ENCODE measurements around the gene ZNF724.

GRCh38 chr19:23190341-23190740 is 59.9 kb downstream of the ZNF724 start:
- TF ChIP-seq SUZ12 (IDR thresholded peaks at IDR 0.05; ENCODE audit: extremely low read depth, insufficient read depth, insufficient read length), result no peak
- TF ChIP-seq ZNF274 (IDR thresholded peaks at IDR 0.05; ENCODE audit: low read depth, low read length), result no peak

All from NT2/D1 (cell line).